Skeletal muscle cell (primary cell): ENCODE data around the gene ULK2.
"Not testable (repeated sequence)": the region's sequence is repeated elsewhere in the genome, so short reads cannot be mapped to it uniquely, and the experiment has no call there.

Experiments
- DNase-seq: peaks from one replicate; pipeline ENCODE4 v3.0.0-alpha.2; 2010; ENCODE audit warnings: low read depth
- H3K4me3 ChIP-seq: 2 replicates; pipeline ENCODE4 v1.5.1; 2011; ENCODE audit warnings: low read depth, mild to moderate bottlenecking, control low read depth, low read length, moderate library complexity

Gene ULK2

GRCh38 chr17:19867329-19868078 lies at the start of gene ULK2:
TSS of gene ULK2 (minus strand) at chr17:19867936. CDS start at chr17:19867417, 519 bp downstream.
- H3K4me3 ChIP-seq, result peak within 1 kb of the TSS; percentile 83
- DNase-seq, result peak; percentile 45

- H3K4me3 ChIP-seq, result no peak overlapping the region
- no peak for DNase-seq
These were observed 47.7 kb upstream of the ULK2 start for GRCh38 chr17:19915245-19915978.

GRCh38 chr17:19911033-19911432 lies 43.3 kb upstream of the ULK2 start:
- no peak overlapping the region for H3K4me3 ChIP-seq
- no peak for DNase-seq

- no peak for DNase-seq
- no peak overlapping the region for H3K4me3 ChIP-seq
These were observed 41.4 kb upstream of the ULK2 start for GRCh38 chr17:19909139-19909538.

- no peak for DNase-seq
- no peak overlapping the region for H3K4me3 ChIP-seq
These were observed 37.8 kb upstream of the ULK2 start for GRCh38 chr17:19905502-19905901.

- no peak overlapping the region for H3K4me3 ChIP-seq
- no peak for DNase-seq
These were observed 37.2 kb upstream of the ULK2 start for GRCh38 chr17:19904924-19905323.

GRCh38 chr17:19904412-19904811 lies 36.7 kb upstream of the ULK2 start:
- DNase-seq, result no peak
- no peak overlapping the region for H3K4me3 ChIP-seq

- no peak overlapping the region for H3K4me3 ChIP-seq
- DNase-seq, result no peak
These were observed 33.1 kb upstream of the ULK2 start for GRCh38 chr17:19900809-19901208.

GRCh38 chr17:19897903-19898302 lies 30.2 kb upstream of the ULK2 start:
- peak; percentile 40 for DNase-seq
- no peak overlapping the region for H3K4me3 ChIP-seq

GRCh38 chr17:19897090-19897837 lies 29.5 kb upstream of the ULK2 start:
- DNase-seq, result peak; percentile 2
- no peak overlapping the region for H3K4me3 ChIP-seq

- no peak overlapping the region for H3K4me3 ChIP-seq
- no peak for DNase-seq
These were observed 28.9 kb upstream of the ULK2 start for GRCh38 chr17:19896679-19897078.

GRCh38 chr17:19890554-19890953 lies 22.8 kb upstream of the ULK2 start:
- not testable (repeated sequence) for DNase-seq

GRCh38 chr17:19890001-19890400 lies 22.3 kb upstream of the ULK2 start:
- H3K4me3 ChIP-seq, DNase-seq: not testable (repeated sequence)

More at GRCh38 chr17:19890554-19890953, 22.8 kb upstream of the ULK2 start:
- not testable (repeated sequence) for H3K4me3 ChIP-seq

GRCh38 chr17:19886116-19886515 lies 18.4 kb upstream of the ULK2 start:
- no peak overlapping the region for H3K4me3 ChIP-seq
- no peak for DNase-seq

- no peak for DNase-seq
These were observed 15.9 kb upstream of the ULK2 start for GRCh38 chr17:19883537-19884215.

GRCh38 chr17:19880393-19880792 lies 12.7 kb upstream of the ULK2 start:
- no peak for DNase-seq
- H3K4me3 ChIP-seq, result no peak overlapping the region

More at GRCh38 chr17:19883537-19884215, 15.9 kb upstream of the ULK2 start:
- H3K4me3 ChIP-seq, result no peak overlapping the region

- H3K4me3 ChIP-seq, result no peak overlapping the region
- DNase-seq, result no peak
These were observed 9.7 kb upstream of the ULK2 start for GRCh38 chr17:19877364-19877945.

- DNase-seq, result no peak
- no peak overlapping the region for H3K4me3 ChIP-seq
These were observed 8.9 kb upstream of the ULK2 start for GRCh38 chr17:19876529-19877161.

GRCh38 chr17:19874256-19874655 lies 6.5 kb upstream of the ULK2 start:
- H3K4me3 ChIP-seq, result no peak overlapping the region
- no peak for DNase-seq
